SK-N-SH (cell line): ENCODE results near the gene OLFML1.

ENCODE experiments used
- FOSL2 ChIP-seq: IDR thresholded peaks from 2 replicates; pipeline ENCODE4 v1.4.0; 2012; ENCODE audit warnings: low read depth, mild to moderate bottlenecking, moderate library complexity, borderline replicate concordance
- TF ChIP-seq, protein P1 (sequence below): fragments of 200-600 bp; sonication (generic); IDR thresholded peaks from 2 replicates; pipeline ENCODE4 v1.6.1; 2017; ENCODE audit warnings: antibody characterized with exemption, mild to moderate bottlenecking, moderate library complexity

DNA sequence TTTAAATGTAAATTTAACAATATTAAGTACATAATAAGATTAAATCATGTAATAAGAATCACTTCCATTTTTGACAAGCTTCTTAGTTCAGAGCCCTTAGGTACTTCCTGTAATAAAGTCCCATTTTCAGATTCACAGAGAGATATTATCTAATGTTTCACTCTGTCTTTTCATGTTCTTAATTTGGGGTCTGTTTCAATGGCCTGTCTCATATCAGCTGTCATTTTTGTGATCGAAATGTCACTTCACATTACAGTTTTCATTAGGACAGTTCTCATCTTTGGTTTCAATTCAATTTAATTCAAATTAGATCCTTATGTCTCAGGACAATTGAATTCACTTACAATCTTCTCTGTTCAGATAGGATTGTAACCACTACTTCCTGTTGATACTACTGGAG is 22.6 kb upstream of the OLFML1 start:
- TF ChIP-seq, protein P1, sequence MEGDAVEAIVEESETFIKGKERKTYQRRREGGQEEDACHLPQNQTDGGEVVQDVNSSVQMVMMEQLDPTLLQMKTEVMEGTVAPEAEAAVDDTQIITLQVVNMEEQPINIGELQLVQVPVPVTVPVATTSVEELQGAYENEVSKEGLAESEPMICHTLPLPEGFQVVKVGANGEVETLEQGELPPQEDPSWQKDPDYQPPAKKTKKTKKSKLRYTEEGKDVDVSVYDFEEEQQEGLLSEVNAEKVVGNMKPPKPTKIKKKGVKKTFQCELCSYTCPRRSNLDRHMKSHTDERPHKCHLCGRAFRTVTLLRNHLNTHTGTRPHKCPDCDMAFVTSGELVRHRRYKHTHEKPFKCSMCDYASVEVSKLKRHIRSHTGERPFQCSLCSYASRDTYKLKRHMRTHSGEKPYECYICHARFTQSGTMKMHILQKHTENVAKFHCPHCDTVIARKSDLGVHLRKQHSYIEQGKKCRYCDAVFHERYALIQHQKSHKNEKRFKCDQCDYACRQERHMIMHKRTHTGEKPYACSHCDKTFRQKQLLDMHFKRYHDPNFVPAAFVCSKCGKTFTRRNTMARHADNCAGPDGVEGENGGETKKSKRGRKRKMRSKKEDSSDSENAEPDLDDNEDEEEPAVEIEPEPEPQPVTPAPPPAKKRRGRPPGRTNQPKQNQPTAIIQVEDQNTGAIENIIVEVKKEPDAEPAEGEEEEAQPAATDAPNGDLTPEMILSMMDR = no peak
- no peak for TF ChIP-seq FOSL2
